ENCODE data around the gene CELF2. TPM values are rescaled to one million over a fixed set of nuclear protein-coding genes. Genes with fewer than 3 reads are reported as not detected.
"Not testable (repeated sequence)": the region's sequence is repeated elsewhere in the genome, so short reads cannot be mapped to it uniquely, and the experiment has no call there.

The CELF2 gene
- total RNA-seq, 1 donor from 2014 or later: 110 TPM

GRCh38 chr10:10992961-10993714 is 24.5 kb upstream of the CELF2 start:
- peaks cover 24% of the 10 kb centered on the region for H3K27me3 Mint-ChIP-seq (ENCODE audit: insufficient read depth)
- intact Hi-C loops (cut with micrococcal nuclease): no loop called here
- no peaks in the 10 kb centered on the region for H3K36me3 Mint-ChIP-seq (ENCODE audit: low read depth)
- H3K9me3 Mint-ChIP-seq: no peaks in the 10 kb centered on the region
- DNase-seq (ENCODE audit: low spot score): no peak
- H3K27ac Mint-ChIP-seq: no peak overlapping the region
- H3K4me1 Mint-ChIP-seq (ENCODE audit: low read depth): no peaks in the 10 kb centered on the region
- H3K4me3 Mint-ChIP-seq: no peak overlapping the region

- Mint-ChIP-seq H3K36me3 (ENCODE audit: low read depth) (no peaks in the 10 kb centered on the region), H3K4me1 (ENCODE audit: low read depth) (no peaks in the 10 kb centered on the region), H3K27me3 (ENCODE audit: insufficient read depth) (peaks cover 24% of the 10 kb centered on the region), H3K27ac (no peak overlapping the region), H3K9me3 (no peaks in the 10 kb centered on the region), H3K4me3 (no peak overlapping the region)
- intact Hi-C loops (cut with micrococcal nuclease): no loop called here
- no peak for DNase-seq (ENCODE audit: low spot score)
Measured at GRCh38 chr10:10993785-10994184, 23.9 kb upstream of the CELF2 start.

- DNase-seq (ENCODE audit: low spot score): no peak
- Mint-ChIP-seq H3K4me1 (ENCODE audit: low read depth) (no peaks in the 10 kb centered on the region), H3K36me3 (ENCODE audit: low read depth) (no peaks in the 10 kb centered on the region), H3K27me3 (ENCODE audit: insufficient read depth) (peaks cover 21% of the 10 kb centered on the region), H3K9me3 (no peaks in the 10 kb centered on the region), H3K4me3 (no peak overlapping the region), H3K27ac (no peak overlapping the region)
- intact Hi-C loops (cut with micrococcal nuclease): no loop called here
Measured at GRCh38 chr10:10994360-10994759, 23.3 kb upstream of the CELF2 start.

DNA sequence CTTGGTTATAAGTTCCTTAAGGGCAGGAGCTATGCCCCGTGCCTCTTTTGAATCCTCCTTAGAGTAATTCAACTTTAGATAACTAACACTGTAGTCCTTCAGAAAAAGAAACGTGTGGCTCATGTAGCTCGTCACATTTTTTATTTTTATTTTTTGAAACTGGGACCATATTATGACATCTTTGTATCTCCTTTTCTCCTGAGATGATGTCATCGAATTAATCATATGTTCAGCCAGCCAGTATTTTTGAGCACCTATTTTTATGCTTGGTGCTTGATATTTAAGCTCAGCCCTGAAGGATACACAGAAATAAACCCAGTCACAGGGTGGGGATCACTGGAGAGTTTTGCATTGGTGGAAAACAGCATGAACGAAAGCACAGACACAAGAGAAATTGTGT is 22.6 kb upstream of the CELF2 start:
- Mint-ChIP-seq H3K9me3 (no peaks in the 10 kb centered on the region), H3K27me3 (ENCODE audit: insufficient read depth) (peaks cover 20% of the 10 kb centered on the region), H3K36me3 (ENCODE audit: low read depth) (no peaks in the 10 kb centered on the region), H3K4me3 (no peak overlapping the region), H3K4me1 (ENCODE audit: low read depth) (no peaks in the 10 kb centered on the region), H3K27ac (no peak overlapping the region)
- DNase-seq (ENCODE audit: low spot score): no peak
- intact Hi-C loops (cut with micrococcal nuclease): no loop called here

DNA sequence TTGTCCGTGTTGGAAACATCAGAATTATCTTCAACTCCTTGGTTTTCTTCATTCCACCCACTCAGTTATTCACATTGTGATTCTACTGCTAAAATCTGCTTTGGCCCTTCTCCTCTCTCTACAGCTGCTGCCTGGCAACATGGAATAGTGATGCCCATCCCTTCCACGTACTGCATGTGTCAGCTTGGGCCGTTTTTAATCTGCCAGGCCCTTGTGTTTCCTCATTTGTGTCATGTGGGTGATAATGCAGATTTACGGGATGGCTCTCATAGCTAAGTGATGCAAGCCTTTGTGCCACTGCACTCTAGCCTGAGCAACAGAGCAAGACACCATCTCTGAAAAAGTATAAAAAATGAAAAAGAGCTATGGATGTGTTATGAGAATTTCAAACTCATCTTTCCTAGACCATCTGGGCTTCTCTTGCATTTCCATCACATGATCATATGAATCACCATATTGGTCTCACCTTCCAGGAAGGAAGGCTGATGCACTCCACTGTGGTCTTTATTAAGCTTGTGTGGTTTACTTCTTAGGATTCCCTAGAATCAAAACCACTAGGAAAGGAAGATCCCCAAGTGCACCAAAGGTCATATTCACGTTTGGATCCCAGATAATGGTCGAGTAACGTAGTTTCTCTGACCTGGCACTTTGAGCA is 20.6 kb upstream of the CELF2 start:
- Mint-ChIP-seq H3K4me1 (ENCODE audit: low read depth) (no peaks in the 10 kb centered on the region), H3K36me3 (ENCODE audit: low read depth) (no peaks in the 10 kb centered on the region), H3K4me3 (no peak overlapping the region), H3K27ac (no peak overlapping the region), H3K9me3 (no peaks in the 10 kb centered on the region), H3K27me3 (ENCODE audit: insufficient read depth) (peaks cover 24% of the 10 kb centered on the region)
- intact Hi-C loops (cut with micrococcal nuclease): no loop called here
- no peak for DNase-seq (ENCODE audit: low spot score)

GRCh38 chr10:10999501-10999900 is 18.2 kb upstream of the CELF2 start:
- peaks cover 13% of the 10 kb centered on the region for H3K27me3 Mint-ChIP-seq (ENCODE audit: insufficient read depth)
- H3K9me3 Mint-ChIP-seq; H3K4me1 Mint-ChIP-seq (ENCODE audit: low read depth); DNase-seq (ENCODE audit: low spot score); intact Hi-C loops (cut with micrococcal nuclease); H3K27ac Mint-ChIP-seq; H3K4me3 Mint-ChIP-seq; H3K36me3 Mint-ChIP-seq (ENCODE audit: low read depth): not testable (repeated sequence)

DNA sequence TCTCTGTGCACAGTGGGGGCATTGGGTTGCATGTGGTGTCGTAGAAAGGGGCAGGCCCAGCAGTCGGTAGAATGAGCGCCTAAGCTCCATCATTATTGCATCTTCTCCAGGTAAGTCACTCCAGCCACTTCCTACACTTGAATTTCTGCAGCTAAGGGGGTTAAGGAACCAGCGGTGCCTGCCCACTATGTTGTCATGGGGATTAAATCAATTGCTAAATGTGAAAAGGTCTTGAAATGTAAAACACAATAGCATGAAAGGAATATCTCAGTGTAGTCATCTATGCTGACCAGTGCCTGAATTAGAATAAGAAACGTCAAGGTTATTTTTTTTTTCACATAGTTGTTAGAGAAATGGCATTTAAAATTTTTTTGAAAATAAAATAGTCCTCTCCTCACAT is 15.2 kb upstream of the CELF2 start:
- Mint-ChIP-seq H3K4me3 (no peak overlapping the region), H3K4me1 (ENCODE audit: low read depth) (no peaks in the 10 kb centered on the region), H3K27ac (no peak overlapping the region), H3K36me3 (ENCODE audit: low read depth) (no peaks in the 10 kb centered on the region), H3K9me3 (no peaks in the 10 kb centered on the region), H3K27me3 (ENCODE audit: insufficient read depth) (peaks cover 25% of the 10 kb centered on the region)
- intact Hi-C loops (cut with micrococcal nuclease): no loop called here
- DNase-seq (ENCODE audit: low spot score): no peak

- H3K4me3 Mint-ChIP-seq: no peak overlapping the region
- intact Hi-C loops (cut with micrococcal nuclease): no loop called here
- no peaks in the 10 kb centered on the region for H3K4me1 Mint-ChIP-seq (ENCODE audit: low read depth)
- no peaks in the 10 kb centered on the region for H3K9me3 Mint-ChIP-seq
- peaks cover 29% of the 10 kb centered on the region for H3K27me3 Mint-ChIP-seq (ENCODE audit: insufficient read depth)
- no peaks in the 10 kb centered on the region for H3K36me3 Mint-ChIP-seq (ENCODE audit: low read depth)
- no peak overlapping the region for H3K27ac Mint-ChIP-seq
- DNase-seq (ENCODE audit: low spot score): no peak
Measured at GRCh38 chr10:11002916-11003315, 14.8 kb upstream of the CELF2 start.

GRCh38 chr10:11003679-11004078 is 14.0 kb upstream of the CELF2 start:
- Mint-ChIP-seq H3K9me3 (no peaks in the 10 kb centered on the region), H3K4me3 (no peak overlapping the region), H3K36me3 (ENCODE audit: low read depth) (no peaks in the 10 kb centered on the region), H3K27ac (no peak overlapping the region), H3K4me1 (ENCODE audit: low read depth) (peaks cover 6% of the 10 kb centered on the region), H3K27me3 (ENCODE audit: insufficient read depth) (peaks cover 34% of the 10 kb centered on the region)
- intact Hi-C loops (cut with micrococcal nuclease): no loop called here
- no peak for DNase-seq (ENCODE audit: low spot score)

DNA sequence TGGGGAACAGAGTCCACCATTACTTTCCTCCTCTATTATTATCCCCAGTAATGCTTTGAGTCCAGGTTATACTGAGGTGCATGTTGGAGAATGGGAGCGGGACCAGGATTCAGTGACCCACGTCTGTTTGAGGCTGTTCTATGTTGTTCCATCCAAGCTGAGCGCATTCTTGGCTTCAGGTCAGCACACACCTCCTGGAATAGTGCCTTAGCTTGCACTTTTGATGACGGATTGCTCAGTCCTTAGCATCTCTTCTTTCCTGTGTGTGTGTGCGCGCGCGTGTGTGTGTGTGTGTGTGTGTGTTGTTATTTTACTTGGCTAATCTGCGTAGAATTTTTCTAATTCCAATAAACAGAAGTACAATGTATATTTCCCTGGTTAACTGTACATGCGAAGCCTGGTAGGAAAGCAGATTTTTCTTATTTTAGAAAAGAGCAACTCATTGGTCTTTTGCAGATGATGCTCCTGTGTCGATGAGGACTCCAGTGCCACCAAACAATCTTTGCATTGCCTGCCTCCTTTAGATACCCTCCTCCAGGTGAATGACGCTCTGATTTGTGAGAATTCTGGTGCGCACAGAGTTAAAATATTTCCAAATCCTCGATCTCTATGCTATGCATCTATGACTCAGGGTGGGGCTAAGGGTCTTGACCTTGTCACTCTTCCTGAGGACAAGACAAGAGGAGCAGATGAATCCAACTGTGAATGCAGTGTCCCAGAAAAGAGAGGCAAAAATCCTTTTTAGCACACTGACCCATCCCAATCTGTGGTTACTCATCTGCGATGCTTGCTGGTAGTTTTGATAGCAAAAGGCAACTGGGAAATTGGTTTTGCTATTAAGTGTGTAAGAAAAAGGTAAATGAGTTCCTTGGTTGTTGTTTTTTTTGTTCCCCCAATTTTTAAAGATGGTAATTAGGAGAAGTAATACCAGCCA is 13.3 kb upstream of the CELF2 start:
- Mint-ChIP-seq H3K9me3 (no peaks in the 10 kb centered on the region), H3K27me3 (ENCODE audit: insufficient read depth) (peaks cover 38% of the 10 kb centered on the region), H3K4me1 (ENCODE audit: low read depth) (peaks cover 9% of the 10 kb centered on the region), H3K36me3 (ENCODE audit: low read depth) (no peaks in the 10 kb centered on the region), H3K27ac (no peak overlapping the region), H3K4me3 (no peak overlapping the region)
- DNase-seq (ENCODE audit: low spot score): no peak
- intact Hi-C loops (cut with micrococcal nuclease): no loop called here

DNA sequence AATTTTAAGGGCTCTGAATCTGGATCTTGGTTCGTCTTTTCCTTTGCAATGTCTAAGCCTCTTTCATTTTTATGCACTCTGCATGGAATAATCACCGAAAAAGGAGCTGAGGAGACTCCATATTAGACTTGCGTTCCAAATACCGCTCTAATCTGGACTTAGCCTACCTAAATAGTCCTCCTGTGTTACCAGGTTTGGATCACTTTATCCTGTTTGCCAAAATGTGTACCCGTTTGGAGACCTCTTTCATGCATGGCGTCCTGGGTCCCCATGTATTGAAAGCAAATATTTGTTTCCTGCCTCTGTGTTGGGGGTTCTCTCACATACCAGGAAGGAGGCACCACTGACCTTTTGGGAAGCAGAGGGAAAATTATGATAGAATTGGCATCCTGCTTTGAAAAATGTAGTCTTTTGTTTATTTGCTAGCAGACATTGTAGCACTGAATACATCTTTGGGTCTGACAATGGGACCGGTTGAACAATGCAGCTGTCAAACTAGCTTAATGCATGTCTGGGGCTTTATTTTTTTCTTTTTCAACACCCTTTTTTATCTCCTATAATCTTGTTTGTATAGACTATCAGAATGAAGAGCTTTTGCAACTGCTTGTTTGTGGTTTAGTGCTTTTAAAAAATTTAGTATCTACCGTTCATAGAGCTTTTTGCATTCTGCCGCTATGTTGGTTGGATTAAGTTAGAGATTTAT is 11.8 kb upstream of the CELF2 start:
- Mint-ChIP-seq H3K4me1 (ENCODE audit: low read depth) (peaks cover 9% of the 10 kb centered on the region), H3K36me3 (ENCODE audit: low read depth) (no peaks in the 10 kb centered on the region), H3K9me3 (no peaks in the 10 kb centered on the region), H3K4me3 (no peak overlapping the region), H3K27ac (no peak overlapping the region), H3K27me3 (ENCODE audit: insufficient read depth) (peaks cover 41% of the 10 kb centered on the region)
- intact Hi-C loops (cut with micrococcal nuclease): no loop called here
- DNase-seq (ENCODE audit: low spot score): no peak

GRCh38 chr10:11006428-11006825 is 11.2 kb upstream of the CELF2 start:
- Mint-ChIP-seq H3K27me3 (ENCODE audit: insufficient read depth) (peaks cover 44% of the 10 kb centered on the region), H3K27ac (no peak overlapping the region), H3K9me3 (no peaks in the 10 kb centered on the region), H3K4me3 (no peak overlapping the region), H3K36me3 (ENCODE audit: low read depth) (no peaks in the 10 kb centered on the region), H3K4me1 (ENCODE audit: low read depth) (peaks cover 9% of the 10 kb centered on the region)
- DNase-seq (ENCODE audit: low spot score): no peak
- intact Hi-C loops (cut with micrococcal nuclease): no loop called here

All from activated T-helper 1 cell treated with anti-CD3 and anti-CD28 coated beads, Interleukin-12 subunit alpha, Interleukin-12 subunit beta, Interleukin-2, Interleukin-4 antibody, amounts not matched to agents 30 ng/mL and 10 ng/mL and 1 ng/mL, durations not matched to agents 14 hours and 24 hours and 36 hours (primary cell).